Activated CD4-positive, alpha-beta T cell treated with anti-CD3 and anti-CD28 coated beads, Interleukin-2, amount 50 U/mL, for 4 hours (primary cell): ENCODE measurements around the gene PTEN.

Experiments
- DNase-seq, 2 experiments: peaks; one replicate each; pipeline ENCODE4 v3.0.0-alpha.2; 2020

Gene PTEN

GRCh38 chr10:87925570-87925969 lies 62.1 kb downstream of the PTEN start:
- DNase-seq = no peak

GRCh38 chr10:87927091-87927490 lies 63.7 kb downstream of the PTEN start:
- DNase-seq = no peak

- no peak for DNase-seq
Measured at GRCh38 chr10:87928996-87929395, 65.6 kb downstream of the PTEN start.

GRCh38 chr10:87930141-87930540 lies 66.7 kb downstream of the PTEN start:
- DNase-seq = no peak

GRCh38 chr10:87930934-87931835 lies 67.8 kb downstream of the PTEN start:
- no peak for DNase-seq

- no peak for DNase-seq
Measured at GRCh38 chr10:87931836-87932230, 68.4 kb downstream of the PTEN start.

- DNase-seq = no peak
Measured at GRCh38 chr10:87935290-87936141, 72.1 kb downstream of the PTEN start.

- DNase-seq = no peak
Measured at GRCh38 chr10:87940210-87940609, 76.8 kb downstream of the PTEN start.

GRCh38 chr10:87942884-87943527 lies 79.6 kb downstream of the PTEN start:
- DNase-seq = no peak

- no peak for DNase-seq
Measured at GRCh38 chr10:87945984-87946383, 82.6 kb downstream of the PTEN start.

GRCh38 chr10:87952612-87953011 lies 89.2 kb downstream of the PTEN start:
- DNase-seq = no peak

- no peak for DNase-seq
Measured at GRCh38 chr10:87956055-87956454, 92.6 kb downstream of the PTEN start.

- DNase-seq = no peak
Measured at GRCh38 chr10:87957702-87958101, 94.3 kb downstream of the PTEN start.

GRCh38 chr10:87960230-87960629 lies 96.8 kb downstream of the PTEN start:
- no peak for DNase-seq

GRCh38 chr10:87961314-87961713 lies 97.9 kb downstream of the PTEN start:
- no peak for DNase-seq

- no peak for DNase-seq
Measured at GRCh38 chr10:87966459-87966858, 103.0 kb downstream of the PTEN start.

- DNase-seq = no peak
Measured at GRCh38 chr10:87973635-87974034, 110.2 kb downstream of the PTEN start.

GRCh38 chr10:87974130-87974529 lies 110.7 kb downstream of the PTEN start:
- no peak for DNase-seq

- no peak for DNase-seq
Measured at GRCh38 chr10:87974769-87975168, 111.3 kb downstream of the PTEN start.

GRCh38 chr10:87976101-87976743 lies 112.8 kb downstream of the PTEN start:
- no peak for DNase-seq

- no peak for DNase-seq
Measured at GRCh38 chr10:87978166-87978565, 114.7 kb downstream of the PTEN start.

- no peak for DNase-seq
Measured at GRCh38 chr10:87979847-87980246, 116.4 kb downstream of the PTEN start.

- DNase-seq = no peak
Measured at GRCh38 chr10:87983716-87984115, 120.3 kb downstream of the PTEN start.
